ENCODE results near the gene FOXK2. TPM values are rescaled to one million over a fixed set of nuclear protein-coding genes. Genes with fewer than 3 reads are reported as not detected.

The FOXK2 gene
- total and polyA plus RNA-seq, 2 of the 8 experiments (the other 6 are each of a cell fraction or from before 2014, with no cell fraction given): 34.7 to 64.9 TPM

DNA sequence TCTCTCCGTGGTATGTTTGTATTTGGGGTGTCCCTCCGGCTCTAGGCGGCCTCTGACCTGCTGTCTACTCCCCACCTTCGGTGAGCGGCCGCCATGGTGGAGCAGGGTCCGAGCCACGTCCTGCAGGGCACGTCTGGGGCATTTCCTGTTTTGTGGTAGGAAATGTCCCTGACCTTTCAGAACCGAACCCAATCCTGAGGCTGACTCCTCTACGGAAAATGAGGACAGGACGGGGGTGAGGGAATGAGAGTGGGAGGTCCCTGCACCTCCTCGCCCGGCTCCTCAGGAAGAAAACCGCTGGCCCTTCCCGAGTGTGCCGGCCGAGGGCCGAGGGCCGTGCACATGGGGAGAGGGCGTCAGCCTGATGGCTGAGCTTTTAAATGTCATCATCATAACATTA lies 83.0 kb downstream of the FOXK2 start:
- no peak overlapping the region for H3K27ac ChIP-seq (ENCODE audit: low read depth, low read length)
- no peak overlapping the region for H4K5ac ChIP-seq (ENCODE audit: insufficient read length, low read depth, low read length)
- no peak overlapping the region for H2BK15ac ChIP-seq (ENCODE audit: low read length)
- peaks cover 0 to 5% of the 10 kb centered on the region in 2 experiments; a peak in 1 of 4 replicates for H3K79me2 ChIP-seq (ENCODE audit: control insufficient read depth in 1 of 2, insufficient read depth in 2 of 2, low read length in 2 of 2)
- no peak overlapping the region for H4K91ac ChIP-seq (replicated peaks; ENCODE audit: insufficient read length, low read length)
- H3K4me1 ChIP-seq (replicated peaks in 1 of 4; ENCODE audit: control insufficient read depth in 3 of 4, insufficient read depth in 4 of 4, low read length in 3 of 4): no peaks in the 10 kb centered on the region
- no peak for TF ChIP-seq CBX5 (IDR thresholded peaks at IDR 0.05; ENCODE audit: low read depth, low read length)
- no peak for TF ChIP-seq KDM5A (IDR thresholded peaks at IDR 0.05; ENCODE audit: low read length)
- no peak for TF ChIP-seq CREB1 (IDR thresholded peaks at IDR 0.05)
- TF ChIP-seq GTF2F1 (IDR thresholded peaks at IDR 0.05; ENCODE audit: borderline replicate concordance, low read depth, low read length): no peak
- no peak overlapping the region for H2BK12ac ChIP-seq (ENCODE audit: low read depth, low read length)
- H3K4me2 ChIP-seq (ENCODE audit: insufficient read depth in 1 of 2, low read depth in 2 of 2, low read length in 2 of 2): no peak overlapping the region
- H2BK5ac ChIP-seq (ENCODE audit: low read depth, low read length): no peak overlapping the region
- CTCF ChIA-PET (ENCODE audit: partially characterized antibody): interaction anchor here (0.6 to 1.9 kb wide), 2 partner anchors 13 to 254 kb away, joined by 3 to 15 read pairs; no protein-coding TSS in a partner anchor
- no peak overlapping the region for H2AFZ ChIP-seq (ENCODE audit: low read length)
- peaks cover 14% of the 10 kb centered on the region for H3K79me1 ChIP-seq (ENCODE audit: low read depth, low read length)
- no peaks in the 10 kb centered on the region for H3K27me3 ChIP-seq (replicated peaks in 1 of 4; ENCODE audit: control insufficient read depth in 3 of 4, extremely low read depth in 1 of 4, insufficient read depth in 3 of 4, low read length in 3 of 4)
- peaks cover 9 to 67% (median 41%) of the 10 kb centered on the region in 4 experiments for H3K36me3 ChIP-seq (ENCODE audit: control insufficient read depth in 2 of 4, insufficient read depth in 4 of 4, low read length in 3 of 4)
- no peak overlapping the region for H3K56ac ChIP-seq (replicated peaks; ENCODE audit: insufficient read length, low read depth, low read length)
- H2AK5ac ChIP-seq (ENCODE audit: low read depth, low read length): no peak overlapping the region
- POLR2A ChIA-PET (ENCODE audit: partially characterized antibody): interaction anchor here (1.3 kb wide), 1 partner anchor 13 kb away, joined by 3 read pairs; no protein-coding TSS in a partner anchor
- DNase-seq (ENCODE audit: low read depth in 1 of 2, low spot score in 2 of 2) (no peak), FAIRE-seq (no peak)
- no peak overlapping the region for H3K9ac ChIP-seq (replicated peaks in 1 of 4; ENCODE audit: extremely low read depth in 1 of 4, low read depth in 3 of 4, low read length in 3 of 4)
- no peak overlapping the region for H3K23ac ChIP-seq (ENCODE audit: insufficient read length)
- H4K20me1 ChIP-seq (replicated peaks in 1 of 2; ENCODE audit: control insufficient read depth in 1 of 2, insufficient read depth in 2 of 2, low read length in 2 of 2): peaks cover 4 to 13% of the 10 kb centered on the region in 2 experiments
- H3K4ac ChIP-seq (replicated peaks; ENCODE audit: insufficient read length, low read depth, low read length): no peak overlapping the region
- H2BK120ac ChIP-seq (replicated peaks; ENCODE audit: low read depth, low read length): no peak overlapping the region
- H3K14ac ChIP-seq (ENCODE audit: insufficient read length): no peak overlapping the region
- peak overlapping the region; percentile 68; the same call in 1 of the 2 replicates for H4K8ac ChIP-seq (ENCODE audit: extremely low read depth, insufficient read depth, low read length)
- H2BK20ac ChIP-seq (ENCODE audit: low read length): no peak overlapping the region
- WGBS, 2 experiments (ENCODE audit: extremely low coverage in 1 of 2, insufficient coverage in 1 of 2, insufficient read length in 1 of 2, insufficient replicate concordance in 2 of 2, low coverage in 1 of 2, low lambda C conversion rate in 2 of 2, missing lambda C conversion rate in 1 of 2): 90% methylated on average over 18 of the region's 21 CpGs; no CpG with 5 or more reads in 1 of the 2 experiments
- no peaks in the 10 kb centered on the region for H3K23me2 ChIP-seq (ENCODE audit: low read depth, low read length)
- H3K18ac ChIP-seq (ENCODE audit: extremely low read depth, low read length): no peak overlapping the region
- H3K4me3 ChIP-seq (ENCODE audit: extremely low read depth in 1 of 4, insufficient read depth in 2 of 4, low read depth in 3 of 4, low read length in 4 of 4): no peak overlapping the region
- peaks cover 0 to 4% of the 10 kb centered on the region in 2 experiments; a peak in 2 of 4 replicates for H3K9me3 ChIP-seq (ENCODE audit: insufficient read depth in 2 of 2, low read depth in 1 of 2, low read length in 1 of 2)
